Measurements from ENCODE around the gene CX3CL1. TPM values are rescaled to one million over a fixed set of nuclear protein-coding genes. Genes with fewer than 3 reads are reported as not detected.

CX3CL1 gene
- total and polyA plus RNA-seq, 9 of the 15 experiments (the other 6 are each of a cell fraction or from before 2014, with no cell fraction given) = 0.09 TPM; not detected in 8

DNA sequence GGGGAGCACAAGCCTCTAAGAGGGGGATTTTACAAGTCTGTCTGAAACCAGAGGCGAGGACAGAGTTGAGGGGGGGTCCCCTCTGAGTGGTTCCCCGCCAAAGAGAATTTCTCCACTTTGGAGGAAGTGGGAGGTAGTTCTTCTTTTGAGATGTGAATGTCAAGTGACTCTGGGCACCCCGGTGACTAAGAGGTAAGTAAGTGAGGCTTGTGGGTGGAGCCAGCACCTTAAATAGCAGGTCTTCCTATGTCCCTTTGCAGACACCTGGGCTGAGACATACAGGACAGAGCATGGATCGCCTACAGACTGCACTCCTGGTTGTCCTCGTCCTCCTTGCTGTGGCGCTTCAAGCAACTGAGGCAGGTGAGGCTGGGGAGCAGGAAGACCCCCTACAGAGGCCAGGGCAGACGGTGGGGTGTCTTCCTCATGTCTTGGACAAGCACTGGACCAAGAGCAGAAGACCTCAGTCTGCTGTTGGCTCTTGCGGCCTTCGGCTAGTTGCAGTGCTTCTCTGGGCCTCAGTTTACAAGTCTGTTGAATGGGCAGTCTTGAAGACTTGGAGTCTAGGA lies 13.7 kb upstream of the CX3CL1 start, which contains the start of gene CCL22:
TSS of gene CCL22 (plus strand) at position 257 of the 569 bp plus-strand sequence. CDS start at position 291, 34 bp downstream.
- Histone ChIP-seq H3K4me3 (no peak within 1 kb of the TSS), H3K9ac (ENCODE audit: insufficient read depth in 1 of 2, low read depth in 2 of 2, low read length in 2 of 2) (no peak within 1 kb of the TSS), H4K20me1 (replicated peaks; ENCODE audit: control insufficient read depth, insufficient read depth, low read length) (peaks cover 7% of the 10 kb centered on the region; the same call in 1 of the 2 replicates), H3K36me3 (ENCODE audit: control insufficient read depth, insufficient read depth, low read length) (no peaks in the 10 kb centered on the region), H3K27ac (ENCODE audit: extremely low read depth, low read depth, low read length) (no peak within 1 kb of the TSS), H3K9me3 (replicated peaks; ENCODE audit: control insufficient read depth, insufficient read depth, low read depth, low read length) (no peaks in the 10 kb centered on the region), H3K9me1 (ENCODE audit: control insufficient read depth, insufficient read depth, low read length) (no peaks in the 10 kb centered on the region), H3K4me1 (replicated peaks in 1 of 2; ENCODE audit: control insufficient read depth in 2 of 2, insufficient read depth in 2 of 2, low read length in 2 of 2) (peaks cover 0 to 4% of the 10 kb centered on the region in 2 experiments; a peak in 1 of 5 replicates), H3K27me3 (ENCODE audit: control insufficient read depth in 2 of 2, insufficient read depth in 2 of 2, low read length in 2 of 2) (peaks cover 4 to 40% of the 10 kb centered on the region in 2 experiments; a peak in 4 of 5 replicates), H3K79me2 (ENCODE audit: control insufficient read depth, insufficient read depth, low read length) (no peaks in the 10 kb centered on the region), H3K4me2 (ENCODE audit: insufficient read depth, low read length) (no peak within 1 kb of the TSS), H2AFZ (ENCODE audit: low read depth, low read length) (no peak within 1 kb of the TSS)
- in situ Hi-C loops (cut with MboI) (no loop called here), intact Hi-C loops (cut with micrococcal nuclease) (no loop called here)
- no peak for FAIRE-seq
- WGBS (ENCODE audit: insufficient coverage, low coverage, missing lambda C conversion rate) = 1% methylated on average over 9 of the region's 9 CpGs
- DNase-seq (ENCODE audit: extremely low read depth in 1 of 4, low spot score in 3 of 4) = no peak
- POLR2A ChIA-PET = no interaction called here
- CTCF ChIA-PET (ENCODE audit: low intra/inter-chr PET ratio) = no interaction called here
- no peak for ATAC-seq
- no TSS peak for BruUV-seq (replicated peaks)
- TF ChIP-seq FOXP1 (CRISPR knock-in tag; IDR thresholded peaks at IDR 0.05) (no peak), SIN3B (IDR thresholded peaks at IDR 0.05; ENCODE audit: low read depth) (no peak), RBM25 (IDR thresholded peaks at IDR 0.05; ENCODE audit: low read depth, low read length, severe bottlenecking) (peak; percentile 58), SPI1 (IDR thresholded peaks at IDR 0.05; ENCODE audit: borderline replicate concordance, low read depth, low read length) (peak; percentile 22; the same call in 1 of the 2 replicates), E2F6 (IDR thresholded peaks at IDR 0.05; ENCODE audit: borderline replicate concordance in 1 of 2, extremely low read depth in 1 of 2, insufficient read depth in 1 of 2, insufficient read length in 1 of 2, low read depth in 1 of 2, low read length in 1 of 2, poor library complexity in 1 of 2, severe bottlenecking in 1 of 2) (no peak), ZBTB8A (IDR thresholded peaks at IDR 0.05; ENCODE audit: partially characterized antibody) (no peak), HDAC1 (IDR thresholded peaks at IDR 0.05) (no peak), ZNF217 (CRISPR knock-in tag; IDR thresholded peaks at IDR 0.05) (no peak), ZNF431 (CRISPR knock-in tag; IDR thresholded peaks at IDR 0.05) (no peak), JUND (IDR thresholded peaks at IDR 0.05; ENCODE audit: borderline replicate concordance, low read depth, low read length) (no peak), JUND (tag; IDR thresholded peaks at IDR 0.05; ENCODE audit: borderline replicate concordance, low read depth, low read length) (no peak), POLR2H (tag; IDR thresholded peaks at IDR 0.05; ENCODE audit: low read depth) (no peak), BCOR (IDR thresholded peaks at IDR 0.05) (peak; percentile 58; the same call in 1 of the 2 replicates), MECOM (CRISPR knock-in tag; IDR thresholded peaks at IDR 0.05) (no peak), HEY1 (CRISPR knock-in tag; IDR thresholded peaks at IDR 0.05; ENCODE audit: borderline replicate concordance) (no peak), DLX4 (CRISPR knock-in tag; IDR thresholded peaks at IDR 0.05) (no peak), PRMT5 (CRISPR knock-in tag; IDR thresholded peaks at IDR 0.05) (no peak), ZNF77 (CRISPR knock-in tag; IDR thresholded peaks at IDR 0.05) (no peak), MXI1 (IDR thresholded peaks at IDR 0.05; ENCODE audit: low read depth, low read length) (no peak), FOXO4 (CRISPR knock-in tag; IDR thresholded peaks at IDR 0.05) (no peak), ZNF232 (CRISPR knock-in tag; IDR thresholded peaks at IDR 0.05) (no peak)
- TF ChIP-seq, protein P1, sequence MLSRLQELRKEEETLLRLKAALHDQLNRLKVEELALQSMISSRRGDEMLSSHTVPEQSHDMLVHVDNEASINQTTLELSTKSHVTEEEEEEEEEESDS (CRISPR knock-in tag; IDR thresholded peaks at IDR 0.05) = no peak

Data from K562 (cell line).